Lower leg skin (tissue), 3 donors: ENCODE measurements around the gene ATP8B4.

ENCODE experiments used
- POLR2A ChIP-seq, 2 donors: fragments of 450-650 bp; IDR thresholded peaks; one replicate each; pipeline ENCODE4 v1.6.1; 2016 to 2017; ENCODE audit warnings: antibody characterized with exemption in 2 of 2, mild to moderate bottlenecking in 1 of 2, moderate library complexity in 1 of 2
- TF ChIP-seq, protein P1 (sequence below), 3 donors: fragments of 450-650 bp; IDR thresholded peaks; one replicate each; pipeline ENCODE4 v1.5.1; 2016; ENCODE audit warnings: antibody characterized with exemption in 3 of 3, mild to moderate bottlenecking in 3 of 3, moderate library complexity in 2 of 3

DNA sequence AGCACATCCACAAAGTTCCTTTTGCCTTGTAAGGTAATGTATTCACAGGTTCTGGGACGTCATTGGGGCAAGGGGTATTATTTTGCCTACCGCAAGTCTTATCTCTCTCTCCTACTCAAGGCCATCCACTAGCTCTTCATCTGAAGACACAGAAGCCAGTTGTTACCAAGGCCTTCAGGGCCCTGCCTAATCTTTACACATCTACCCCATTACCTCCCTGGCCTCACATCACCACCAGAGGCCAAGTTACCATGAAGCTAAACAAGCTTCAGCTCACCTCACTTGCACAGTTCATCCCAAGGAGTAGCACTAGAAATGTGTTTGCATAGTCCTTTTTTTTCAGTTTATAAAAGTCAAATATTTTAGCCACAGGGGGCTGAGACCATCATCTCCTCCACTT lies 34.1 kb downstream of the ATP8B4 start:
- TF ChIP-seq POLR2A (IDR thresholded peaks at IDR 0.05) = no peak
- TF ChIP-seq, protein P1, sequence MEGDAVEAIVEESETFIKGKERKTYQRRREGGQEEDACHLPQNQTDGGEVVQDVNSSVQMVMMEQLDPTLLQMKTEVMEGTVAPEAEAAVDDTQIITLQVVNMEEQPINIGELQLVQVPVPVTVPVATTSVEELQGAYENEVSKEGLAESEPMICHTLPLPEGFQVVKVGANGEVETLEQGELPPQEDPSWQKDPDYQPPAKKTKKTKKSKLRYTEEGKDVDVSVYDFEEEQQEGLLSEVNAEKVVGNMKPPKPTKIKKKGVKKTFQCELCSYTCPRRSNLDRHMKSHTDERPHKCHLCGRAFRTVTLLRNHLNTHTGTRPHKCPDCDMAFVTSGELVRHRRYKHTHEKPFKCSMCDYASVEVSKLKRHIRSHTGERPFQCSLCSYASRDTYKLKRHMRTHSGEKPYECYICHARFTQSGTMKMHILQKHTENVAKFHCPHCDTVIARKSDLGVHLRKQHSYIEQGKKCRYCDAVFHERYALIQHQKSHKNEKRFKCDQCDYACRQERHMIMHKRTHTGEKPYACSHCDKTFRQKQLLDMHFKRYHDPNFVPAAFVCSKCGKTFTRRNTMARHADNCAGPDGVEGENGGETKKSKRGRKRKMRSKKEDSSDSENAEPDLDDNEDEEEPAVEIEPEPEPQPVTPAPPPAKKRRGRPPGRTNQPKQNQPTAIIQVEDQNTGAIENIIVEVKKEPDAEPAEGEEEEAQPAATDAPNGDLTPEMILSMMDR (IDR thresholded peaks at IDR 0.05) = no peak
